K562 treated with DMSO at 1 percent for 12 hours (cell line): Measurements from ENCODE around the gene KCNK10. TPM values are rescaled to one million over a fixed set of nuclear protein-coding genes. Genes with fewer than 3 reads are reported as not detected.

ENCODE experiments used
- total RNA-seq: library from RNA; unstranded; fragments of 300-600 nt; gene quantifications from 2 replicates; pipeline ENCODE4 v1.2.3, GENCODE V29; 2022; ENCODE audit not compliant: insufficient read depth

The KCNK10 gene
- total RNA-seq = not detected in 2 replicates

GRCh38 chr14:88323086-88323522 lies at the start of gene KCNK10:
Gene KCNK10 (minus strand): TSS chr14:88323269. CDS start chr14:88322798, 471 bp downstream.

Other genes with a start within 250 kb of the KCNK10 start
- 2.1 and 4.7 TPM in 2 replicates for gene SPATA7, start 62.4 kb upstream of the KCNK10 start, total RNA-seq
- 0.58 and 1.4 TPM in 2 replicates for gene PTPN21, start 231.7 kb upstream of the KCNK10 start, total RNA-seq
- 16.9 and 37.3 TPM in 2 replicates for gene ZC3H14, start 239.8 kb upstream of the KCNK10 start, total RNA-seq